CD4-positive, alpha-beta T cell (primary cell): Measurements from ENCODE around the gene NLGN1. TPM values are rescaled to one million over a fixed set of nuclear protein-coding genes. Genes with fewer than 3 reads are reported as not detected.

Experiments used
- ATAC-seq: fragments of 200-7000 bp; cut with Tn5 transposase; one replicate; pipeline ENCODE4 v1.10.0; 2022; ENCODE audit warnings: mild to moderate bottlenecking; ENCODE audit not compliant: poor library complexity
- CTCF ChIA-PET: fragments of 350-600 bp; sonication (Branson Sonifier 250); formaldehyde crosslinking; loops from one replicate; lab custom pipeline; 2021; ENCODE audit warnings: antibody characterized with exemption, inconsistent platforms; lab: Charles Lee
- POLR2A ChIA-PET: fragments of 350-600 bp; sonication (Branson Sonifier 250); formaldehyde crosslinking; loops from one replicate; lab custom pipeline; 2021; ENCODE audit warnings: antibody characterized with exemption, inconsistent platforms; lab: Charles Lee
- DNase-seq, 14 experiments: peaks; one replicate each; pipeline ENCODE4 v3.0.0-alpha.2; 2013 to 2020; ENCODE audit warnings: mixed read lengths in 2 of 14
- H3K27ac ChIP-seq, 2 donors: one replicate each; pipeline versions ENCODE4 v1.5.1 to v1.7.0; 2013; ENCODE audit warnings: low read length in 2 of 2, low read depth in 1 of 2, mild to moderate bottlenecking in 1 of 2
- H3K27me3 ChIP-seq, 2 experiments: 1 replicate in 1 of 2; 2 replicates in 1 of 2; pipeline versions ENCODE4 v1.6.1 to v1.7.0; 2013; ENCODE audit warnings: low read length in 2 of 2, control low read depth in 1 of 2, mild to moderate bottlenecking in 1 of 2, moderate library complexity in 1 of 2; ENCODE audit not compliant: insufficient read depth in 2 of 2, control insufficient read depth in 1 of 2
- H3K36me3 ChIP-seq: one replicate; pipeline ENCODE4 v1.6.1; 2013; ENCODE audit warnings: low read length, control low read depth; ENCODE audit not compliant: insufficient read depth
- H3K4me1 ChIP-seq: one replicate; pipeline ENCODE4 v1.6.1; 2013; ENCODE audit warnings: low read length, control low read depth; ENCODE audit not compliant: insufficient read depth
- H3K4me3 ChIP-seq: one replicate; pipeline ENCODE4 v1.5.1; 2013; ENCODE audit warnings: mild to moderate bottlenecking, low read length, moderate library complexity
- H3K9me3 ChIP-seq, 2 experiments: 1 replicate in 1 of 2; 2 replicates in 1 of 2; pipeline versions ENCODE4 v1.6.1 to v1.7.0; 2013; ENCODE audit warnings: low read length in 2 of 2, mild to moderate bottlenecking in 2 of 2, control low read depth in 1 of 2, moderate library complexity in 1 of 2; ENCODE audit not compliant: control insufficient read depth in 1 of 2, insufficient read depth in 1 of 2
- H3K27ac Mint-ChIP-seq: one replicate; pipeline ENCODE4 v1.8.0; 2020; ENCODE audit warnings: mixed read lengths
- H3K27me3 Mint-ChIP-seq: one replicate; pipeline ENCODE4 v1.8.0; 2021; ENCODE audit warnings: mixed read lengths
- H3K36me3 Mint-ChIP-seq: one replicate; pipeline ENCODE4 v1.8.0; 2021; ENCODE audit warnings: low read depth, mixed read lengths
- H3K4me1 Mint-ChIP-seq: one replicate; pipeline ENCODE4 v1.8.0; 2021; ENCODE audit warnings: low read depth, mixed read lengths
- H3K4me3 Mint-ChIP-seq: one replicate; pipeline ENCODE4 v1.8.0; 2020; ENCODE audit warnings: mild to moderate bottlenecking, mixed read lengths
- H3K9me3 Mint-ChIP-seq: one replicate; pipeline ENCODE4 v1.8.0; 2020; ENCODE audit warnings: mixed read lengths
- CTCF ChIP-seq: fragments of 200-600 bp; IDR thresholded peaks from one replicate; pipeline ENCODE4 v1.8.0; 2022; ENCODE audit warnings: antibody characterized with exemption, mild to moderate bottlenecking
- intact Hi-C, 2 experiments: fragments of 100-400 bp; cut with DNase I in 1 of 2; cut with micrococcal nuclease in 1 of 2; formaldehyde crosslinking; loops; one replicate each; pipeline versions ENCODE4 v1.15.1 to v1.9.0; 2023 to 2025; cut with DNase I, micrococcal nuclease
- total RNA-seq, 174 experiments: library from RNA in 2 of 174; stranded (reverse) in 2 of 174; gene quantifications; one replicate each; pipeline ENCODE4 v1.2.3 and lab custom pipeline; 2021 to 2026

Gene NLGN1
- total RNA-seq, 2 experiments from 2014 or later, result not detected

GRCh38 chr3:174216019-174216418 is 818.5 kb downstream of the NLGN1 start:
- Histone ChIP-seq H3K27me3 (no peaks in the 10 kb centered on the region), H3K4me3 (no peak overlapping the region), H3K9me3 (peaks cover 0 to 8% of the 10 kb centered on the region in 2 experiments), H3K4me1 (no peaks in the 10 kb centered on the region), H3K27ac (no peak overlapping the region), H3K36me3 (no peaks in the 10 kb centered on the region)
- DNase-seq (no peak), ATAC-seq (no peak)
- no peaks in the 10 kb centered on the region for H3K9me3 Mint-ChIP-seq
- ChIA-PET CTCF (no interaction called here), POLR2A (no interaction called here)
- intact Hi-C loops, result no loop called here
- TF ChIP-seq CTCF, result no peak
- no peaks in the 10 kb centered on the region for H3K27me3 Mint-ChIP-seq
- H3K36me3 Mint-ChIP-seq, result no peaks in the 10 kb centered on the region
- H3K4me1 Mint-ChIP-seq, result peaks cover 19% of the 10 kb centered on the region
- H3K4me3 Mint-ChIP-seq, result no peak overlapping the region
- H3K27ac Mint-ChIP-seq, result no peak overlapping the region

DNA sequence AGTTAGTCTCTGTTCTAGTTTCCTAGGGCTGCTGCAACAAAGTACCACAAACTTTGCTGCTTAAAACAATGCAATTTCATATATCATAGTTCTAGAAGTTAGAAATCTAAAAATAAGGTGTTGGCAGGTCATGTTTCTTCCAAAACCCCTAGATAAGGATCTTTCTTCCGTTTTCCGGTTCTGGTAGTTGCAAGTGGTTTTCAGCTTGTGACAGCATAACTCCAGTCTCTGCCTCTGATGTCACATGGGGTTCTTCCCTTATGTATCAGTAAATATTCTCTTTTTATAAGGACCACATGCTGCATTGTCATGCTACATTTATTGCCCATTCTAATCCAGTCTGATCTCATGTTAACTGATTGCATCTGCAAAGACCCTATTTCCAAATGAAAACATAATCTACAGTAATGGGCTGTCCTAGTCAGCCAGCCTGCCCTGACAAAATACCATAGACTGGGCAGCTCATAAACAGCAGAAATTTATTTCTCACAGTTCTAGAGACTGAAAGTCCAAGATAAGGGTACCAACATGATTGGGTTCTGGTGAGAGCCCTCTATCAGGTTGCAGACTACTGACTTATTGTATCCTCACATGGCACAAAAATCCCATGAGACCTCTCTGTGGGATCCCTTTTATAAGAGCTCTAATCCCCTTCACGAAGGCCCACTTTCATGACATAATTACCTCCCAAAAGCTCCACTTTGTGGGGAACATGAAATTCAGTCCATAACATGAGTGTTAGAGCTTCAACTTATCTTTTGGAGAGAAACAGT is 819.6 kb downstream of the NLGN1 start:
- Histone ChIP-seq H3K4me3 (no peak overlapping the region), H3K4me1 (no peaks in the 10 kb centered on the region), H3K36me3 (no peaks in the 10 kb centered on the region), H3K27ac (no peak overlapping the region), H3K9me3 (peaks cover 0 to 3% of the 10 kb centered on the region in 2 experiments), H3K27me3 (no peaks in the 10 kb centered on the region)
- no peaks in the 10 kb centered on the region for H3K9me3 Mint-ChIP-seq
- CTCF ChIA-PET, result no interaction called here
- POLR2A ChIA-PET, result no interaction called here
- ATAC-seq, result no peak
- no peak overlapping the region for H3K4me3 Mint-ChIP-seq
- H3K27ac Mint-ChIP-seq, result no peak overlapping the region
- no peaks in the 10 kb centered on the region for H3K36me3 Mint-ChIP-seq
- DNase-seq, result peak in 2 of 14 experiments; percentile 2 to 18
- intact Hi-C loops, result no loop called here
- no peaks in the 10 kb centered on the region for H3K27me3 Mint-ChIP-seq
- no peak for TF ChIP-seq CTCF
- peaks cover 19% of the 10 kb centered on the region for H3K4me1 Mint-ChIP-seq

- ATAC-seq (no peak), DNase-seq (no peak)
- Histone ChIP-seq H3K4me1 (no peaks in the 10 kb centered on the region), H3K4me3 (no peak overlapping the region), H3K27me3 (no peaks in the 10 kb centered on the region), H3K9me3 (no peaks in the 10 kb centered on the region), H3K36me3 (no peaks in the 10 kb centered on the region), H3K27ac (no peak overlapping the region)
- H3K27me3 Mint-ChIP-seq, result no peaks in the 10 kb centered on the region
- no peak overlapping the region for H3K27ac Mint-ChIP-seq
- peaks cover 19% of the 10 kb centered on the region for H3K4me1 Mint-ChIP-seq
- no peak for TF ChIP-seq CTCF
- H3K9me3 Mint-ChIP-seq, result no peaks in the 10 kb centered on the region
- no peak overlapping the region for H3K4me3 Mint-ChIP-seq
- no peaks in the 10 kb centered on the region for H3K36me3 Mint-ChIP-seq
- intact Hi-C loops, result no loop called here
- ChIA-PET CTCF (no interaction called here), POLR2A (no interaction called here)
Measured at GRCh38 chr3:174218016-174218415, 820.5 kb downstream of the NLGN1 start.
